K562 (cell line): ENCODE measurements around the gene PALMD. TPM values are rescaled to one million over a fixed set of nuclear protein-coding genes. Genes with fewer than 3 reads are reported as not detected.

Experiments used
- BHLHE40 ChIP-seq: IDR thresholded peaks from 2 replicates; pipeline ENCODE4 v1.6.1; 2011; ENCODE audit warnings: low read length, improper control_type of control experiment
- BMI1 ChIP-seq: fragments of 150-350 bp; IDR thresholded peaks from 2 replicates; pipeline ENCODE4 v1.6.1; 2014; ENCODE audit warnings: low read length
- BRF1 ChIP-seq: IDR thresholded peaks from 3 replicates; pipeline ENCODE4 v1.6.1; 2011; ENCODE audit warnings: borderline replicate concordance, mild to moderate bottlenecking; ENCODE audit not compliant: insufficient read length; ENCODE audit errors: extremely low read depth
- MTA1 ChIP-seq: fragments of 450-650 bp; IDR thresholded peaks from 2 replicates; pipeline ENCODE4 v1.6.1; 2017; ENCODE audit warnings: borderline replicate concordance
- NCOA2 ChIP-seq, 2 experiments: fragments of 450-650 bp; IDR thresholded peaks; 2 replicates each; pipeline ENCODE4 v1.6.1; 2018; ENCODE audit warnings: mild to moderate bottlenecking in 2 of 2, moderate library complexity in 1 of 2; ENCODE audit not compliant: partially characterized antibody in 2 of 2
- NEUROD1 ChIP-seq: fragments of 150-350 bp; IDR thresholded peaks from 2 replicates; pipeline ENCODE4 v1.6.1; 2014; ENCODE audit warnings: borderline replicate concordance, low read length, low read depth; ENCODE audit not compliant: partially characterized antibody
- NR2C2 ChIP-seq, 2 experiments: fragments of 200-800 bp in 1 of 2; sonication (Bioruptor generic) in 1 of 2; sonication (generic) in 1 of 2; formaldehyde crosslinking in 1 of 2; IDR thresholded peaks; 2 replicates each; pipeline versions ENCODE4 v1.6.1 to v1.8.0; 2016 to 2022; ENCODE audit warnings: mild to moderate bottlenecking in 1 of 2, missing compliant biosample characterization in 1 of 2, missing genetic modification characterization in 1 of 2, missing genetic modification reagents in 1 of 2
- POLR2H ChIP-seq: IDR thresholded peaks from 2 replicates; pipeline ENCODE4 v1.6.1; 2016; ENCODE audit warnings: missing genetic modification characterization, low read depth, mild to moderate bottlenecking, control low read depth, missing compliant biosample characterization, moderate library complexity
- RCOR1 ChIP-seq, 2 experiments: IDR thresholded peaks; 2 replicates each; pipeline ENCODE4 v1.6.1; 2012; ENCODE audit warnings: low read depth in 2 of 2, low read length in 2 of 2, borderline replicate concordance in 1 of 2, improper control_type of control experiment in 1 of 2
- SMAD4 ChIP-seq: fragments of 250-450 bp; sonication (Bioruptor Pico); conservative IDR thresholded peaks from 2 replicates; pipeline ENCODE4 v1.8.0; 2021; ENCODE audit warnings: inconsistent platforms, mild to moderate bottlenecking, moderate library complexity
- SMARCE1 ChIP-seq: fragments of 450-650 bp; IDR thresholded peaks from 2 replicates; pipeline ENCODE4 v1.7.1; 2016; ENCODE audit warnings: mild to moderate bottlenecking
- SRF ChIP-seq, 2 experiments: fragments of 250-450, 450-650 bp in 1 of 2; sonication (Bioruptor Pico) in 1 of 2; sonication (generic) in 1 of 2; formaldehyde crosslinking; IDR thresholded peaks; 2 replicates each; pipeline versions ENCODE4 v1.5.0 to v1.5.1; 2020 to 2022; ENCODE audit warnings: mild to moderate bottlenecking in 1 of 2, missing genetic modification reagents in 1 of 2
- polyA plus RNA-seq, 8 experiments: library from polyadenylated mRNA; depleted of rRNA in 4 of 8; stranded (reverse) in 5 of 8; unstranded in 3 of 8; fragments of >200 nt; fragmentation: Nextera tagmentation in 2 of 8; fragmentation: Illumina TruSeq in 1 of 8; extraction: Ambion mirVana in 2 of 8; extraction: Trizol in 1 of 8; gene quantifications; 2 replicates each; pipeline versions ENCODE4 v1.2.1 to v1.2.3, GENCODE V29; 2011 to 2014; ENCODE audit warnings: inconsistent platforms in 1 of 8, missing spikeins in 1 of 8
- total RNA-seq, 7 experiments: library from RNA; depleted of rRNA in 6 of 7; stranded (reverse); fragments of >200 nt in 6 of 7; fragmentation: Illumina TruSeq in 2 of 7; extraction: Trizol in 2 of 7; gene quantifications; 2 replicates each; pipeline versions ENCODE4 v1.2.1 to v1.2.3, GENCODE V29; 2011 to 2021; ENCODE audit warnings: low replicate concordance in 1 of 7
- TF ChIP-seq, protein P1 (sequence below): fragments of 250-450 bp; sonication (Bioruptor Pico); IDR thresholded peaks from 2 replicates; pipeline ENCODE4 v1.4.0; 2020
- TF ChIP-seq, protein P2 (sequence below): sonication (generic); formaldehyde crosslinking; IDR thresholded peaks from 2 replicates; pipeline ENCODE4 v1.8.0; 2023; ENCODE audit warnings: missing genetic modification reagents, mild to moderate bottlenecking, borderline replicate concordance
- TF ChIP-seq, protein P3 (sequence below): fragments of 250-450 bp; sonication (Bioruptor Pico); IDR thresholded peaks from 2 replicates; pipeline ENCODE4 v1.6.1; 2021; ENCODE audit warnings: mild to moderate bottlenecking

The PALMD gene
- total and polyA plus RNA-seq, 9 of the 15 experiments (the other 6 are each of a cell fraction or from before 2014, with no cell fraction given): 2.7 to 13.5 (median 5.4) TPM

DNA sequence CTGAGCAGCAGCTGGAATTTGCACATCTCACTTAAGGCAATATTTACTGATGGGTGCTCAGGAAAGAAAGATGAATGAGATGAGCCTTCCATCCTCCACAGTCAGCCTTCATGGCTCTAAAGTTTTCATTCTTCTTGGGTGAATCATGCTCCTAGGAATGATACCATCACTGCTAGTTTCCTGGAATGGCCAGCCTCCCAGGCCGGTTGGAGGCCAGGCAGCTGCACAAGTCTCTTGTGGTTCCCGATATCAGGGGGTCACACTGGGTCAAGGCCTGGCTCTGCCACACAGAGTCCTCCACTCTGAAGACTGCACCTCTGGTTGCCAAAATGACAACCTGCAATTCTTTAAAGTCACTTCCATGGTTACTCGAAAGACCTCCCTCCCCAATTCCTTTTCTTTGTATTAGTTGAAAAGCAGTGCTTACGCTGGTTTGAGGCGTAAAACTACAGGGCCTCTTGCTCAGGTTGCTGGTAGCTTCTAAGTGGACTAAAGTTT lies 46.2 kb upstream of the PALMD start (continued):
- TF ChIP-seq, protein P1, sequence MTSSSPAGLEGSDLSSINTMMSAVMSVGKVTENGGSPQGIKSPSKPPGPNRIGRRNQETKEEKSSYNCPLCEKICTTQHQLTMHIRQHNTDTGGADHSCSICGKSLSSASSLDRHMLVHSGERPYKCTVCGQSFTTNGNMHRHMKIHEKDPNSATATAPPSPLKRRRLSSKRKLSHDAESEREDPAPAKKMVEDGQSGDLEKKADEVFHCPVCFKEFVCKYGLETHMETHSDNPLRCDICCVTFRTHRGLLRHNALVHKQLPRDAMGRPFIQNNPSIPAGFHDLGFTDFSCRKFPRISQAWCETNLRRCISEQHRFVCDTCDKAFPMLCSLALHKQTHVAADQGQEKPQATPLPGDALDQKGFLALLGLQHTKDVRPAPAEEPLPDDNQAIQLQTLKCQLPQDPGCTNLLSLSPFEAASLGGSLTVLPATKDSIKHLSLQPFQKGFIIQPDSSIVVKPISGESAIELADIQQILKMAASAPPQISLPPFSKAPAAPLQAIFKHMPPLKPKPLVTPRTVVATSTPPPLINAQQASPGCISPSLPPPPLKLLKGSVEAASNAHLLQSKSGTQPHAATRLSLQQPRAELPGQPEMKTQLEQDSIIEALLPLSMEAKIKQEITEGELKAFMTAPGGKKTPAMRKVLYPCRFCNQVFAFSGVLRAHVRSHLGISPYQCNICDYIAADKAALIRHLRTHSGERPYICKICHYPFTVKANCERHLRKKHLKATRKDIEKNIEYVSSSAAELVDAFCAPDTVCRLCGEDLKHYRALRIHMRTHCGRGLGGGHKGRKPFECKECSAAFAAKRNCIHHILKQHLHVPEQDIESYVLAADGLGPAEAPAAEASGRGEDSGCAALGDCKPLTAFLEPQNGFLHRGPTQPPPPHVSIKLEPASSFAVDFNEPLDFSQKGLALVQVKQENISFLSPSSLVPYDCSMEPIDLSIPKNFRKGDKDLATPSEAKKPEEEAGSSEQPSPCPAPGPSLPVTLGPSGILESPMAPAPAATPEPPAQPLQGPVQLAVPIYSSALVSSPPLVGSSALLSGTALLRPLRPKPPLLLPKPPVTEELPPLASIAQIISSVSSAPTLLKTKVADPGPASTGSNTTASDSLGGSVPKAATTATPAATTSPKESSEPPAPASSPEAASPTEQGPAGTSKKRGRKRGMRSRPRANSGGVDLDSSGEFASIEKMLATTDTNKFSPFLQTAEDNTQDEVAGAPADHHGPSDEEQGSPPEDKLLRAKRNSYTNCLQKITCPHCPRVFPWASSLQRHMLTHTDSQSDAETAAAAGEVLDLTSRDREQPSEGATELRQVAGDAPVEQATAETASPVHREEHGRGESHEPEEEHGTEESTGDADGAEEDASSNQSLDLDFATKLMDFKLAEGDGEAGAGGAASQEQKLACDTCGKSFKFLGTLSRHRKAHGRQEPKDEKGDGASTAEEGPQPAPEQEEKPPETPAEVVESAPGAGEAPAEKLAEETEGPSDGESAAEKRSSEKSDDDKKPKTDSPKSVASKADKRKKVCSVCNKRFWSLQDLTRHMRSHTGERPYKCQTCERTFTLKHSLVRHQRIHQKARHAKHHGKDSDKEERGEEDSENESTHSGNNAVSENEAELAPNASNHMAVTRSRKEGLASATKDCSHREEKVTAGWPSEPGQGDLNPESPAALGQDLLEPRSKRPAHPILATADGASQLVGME (CRISPR knock-in tag): peak; percentile 92
- TF ChIP-seq POLR2H (tag) (0 out of 2 replicates have a peak, but pooled peaks have one; percentile 42), SRF (CRISPR knock-in tag; IDR thresholded peaks at IDR 0.05) (0 out of 4 replicates have a peak, but pooled peaks have one; percentile 21 to 60), RCOR1 (IDR thresholded peaks at IDR 0.05; ENCODE audit: borderline replicate concordance in 1 of 2, low read depth in 2 of 2, low read length in 2 of 2) (peak; percentile 74 to 94; a peak in 3 of 4 replicates), BRF1 (no peak), NCOA2 (IDR thresholded peaks at IDR 0.05; ENCODE audit: partially characterized antibody in 2 of 2) (peak in 1 of 2 experiments; percentile 59), MTA1 (peak; percentile 51; the same call in 1 of the 2 replicates), SMARCE1 (peak; percentile 96), BMI1 (no peak), BHLHE40 (peak; percentile 83), NR2C2 (CRISPR knock-in tag; IDR thresholded peaks at IDR 0.05) (peak; percentile 29; the same call in 1 of the 2 replicates), NR2C2 (tag; IDR thresholded peaks at IDR 0.05) (peak; percentile 91), SMAD4 (CRISPR knock-in tag) (peak; percentile 95), NEUROD1 (peak; percentile 84)
- TF ChIP-seq, protein P2, sequence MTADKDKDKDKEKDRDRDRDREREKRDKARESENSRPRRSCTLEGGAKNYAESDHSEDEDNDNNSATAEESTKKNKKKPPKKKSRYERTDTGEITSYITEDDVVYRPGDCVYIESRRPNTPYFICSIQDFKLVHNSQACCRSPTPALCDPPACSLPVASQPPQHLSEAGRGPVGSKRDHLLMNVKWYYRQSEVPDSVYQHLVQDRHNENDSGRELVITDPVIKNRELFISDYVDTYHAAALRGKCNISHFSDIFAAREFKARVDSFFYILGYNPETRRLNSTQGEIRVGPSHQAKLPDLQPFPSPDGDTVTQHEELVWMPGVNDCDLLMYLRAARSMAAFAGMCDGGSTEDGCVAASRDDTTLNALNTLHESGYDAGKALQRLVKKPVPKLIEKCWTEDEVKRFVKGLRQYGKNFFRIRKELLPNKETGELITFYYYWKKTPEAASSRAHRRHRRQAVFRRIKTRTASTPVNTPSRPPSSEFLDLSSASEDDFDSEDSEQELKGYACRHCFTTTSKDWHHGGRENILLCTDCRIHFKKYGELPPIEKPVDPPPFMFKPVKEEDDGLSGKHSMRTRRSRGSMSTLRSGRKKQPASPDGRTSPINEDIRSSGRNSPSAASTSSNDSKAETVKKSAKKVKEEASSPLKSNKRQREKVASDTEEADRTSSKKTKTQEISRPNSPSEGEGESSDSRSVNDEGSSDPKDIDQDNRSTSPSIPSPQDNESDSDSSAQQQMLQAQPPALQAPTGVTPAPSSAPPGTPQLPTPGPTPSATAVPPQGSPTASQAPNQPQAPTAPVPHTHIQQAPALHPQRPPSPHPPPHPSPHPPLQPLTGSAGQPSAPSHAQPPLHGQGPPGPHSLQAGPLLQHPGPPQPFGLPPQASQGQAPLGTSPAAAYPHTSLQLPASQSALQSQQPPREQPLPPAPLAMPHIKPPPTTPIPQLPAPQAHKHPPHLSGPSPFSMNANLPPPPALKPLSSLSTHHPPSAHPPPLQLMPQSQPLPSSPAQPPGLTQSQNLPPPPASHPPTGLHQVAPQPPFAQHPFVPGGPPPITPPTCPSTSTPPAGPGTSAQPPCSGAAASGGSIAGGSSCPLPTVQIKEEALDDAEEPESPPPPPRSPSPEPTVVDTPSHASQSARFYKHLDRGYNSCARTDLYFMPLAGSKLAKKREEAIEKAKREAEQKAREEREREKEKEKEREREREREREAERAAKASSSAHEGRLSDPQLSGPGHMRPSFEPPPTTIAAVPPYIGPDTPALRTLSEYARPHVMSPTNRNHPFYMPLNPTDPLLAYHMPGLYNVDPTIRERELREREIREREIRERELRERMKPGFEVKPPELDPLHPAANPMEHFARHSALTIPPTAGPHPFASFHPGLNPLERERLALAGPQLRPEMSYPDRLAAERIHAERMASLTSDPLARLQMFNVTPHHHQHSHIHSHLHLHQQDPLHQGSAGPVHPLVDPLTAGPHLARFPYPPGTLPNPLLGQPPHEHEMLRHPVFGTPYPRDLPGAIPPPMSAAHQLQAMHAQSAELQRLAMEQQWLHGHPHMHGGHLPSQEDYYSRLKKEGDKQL (CRISPR knock-in tag): no peak
- TF ChIP-seq, protein P3, sequence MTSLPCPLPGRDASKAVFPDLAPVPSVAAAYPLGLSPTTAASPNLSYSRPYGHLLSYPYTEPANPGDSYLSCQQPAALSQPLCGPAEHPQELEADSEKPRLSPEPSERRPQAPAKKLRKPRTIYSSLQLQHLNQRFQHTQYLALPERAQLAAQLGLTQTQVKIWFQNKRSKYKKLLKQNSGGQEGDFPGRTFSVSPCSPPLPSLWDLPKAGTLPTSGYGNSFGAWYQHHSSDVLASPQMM (CRISPR knock-in tag): no peak
